ENCODE data around the gene ENKD1. TPM values are rescaled to one million over a fixed set of nuclear protein-coding genes. Genes with fewer than 3 reads are reported as not detected.

Gene ENKD1
- total and polyA plus RNA-seq, 2 of the 13 experiments (the other 11 are each of a cell fraction or from before 2014, with no cell fraction given) = 10.8 to 20.8 TPM

- TF ChIP-seq, protein P1, sequence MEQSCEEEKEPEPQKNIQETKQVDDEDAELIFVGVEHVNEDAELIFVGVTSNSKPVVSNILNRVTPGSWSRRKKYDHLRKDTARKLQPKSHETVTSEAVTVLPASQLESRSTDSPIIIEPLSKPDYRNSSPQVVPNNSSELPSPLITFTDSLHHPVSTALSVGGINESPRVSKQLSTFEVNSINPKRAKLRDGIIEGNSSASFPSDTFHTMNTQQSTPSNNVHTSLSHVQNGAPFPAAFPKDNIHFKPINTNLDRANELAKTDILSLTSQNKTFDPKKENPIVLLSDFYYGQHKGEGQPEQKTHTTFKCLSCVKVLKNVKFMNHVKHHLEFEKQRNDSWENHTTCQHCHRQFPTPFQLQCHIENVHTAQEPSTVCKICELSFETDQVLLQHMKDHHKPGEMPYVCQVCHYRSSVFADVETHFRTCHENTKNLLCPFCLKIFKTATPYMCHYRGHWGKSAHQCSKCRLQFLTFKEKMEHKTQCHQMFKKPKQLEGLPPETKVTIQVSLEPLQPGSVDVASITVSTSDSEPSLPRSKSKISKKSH (CRISPR knock-in tag; IDR thresholded peaks at IDR 0.05; ENCODE audit: borderline replicate concordance) = peak; percentile 48; the same call in 1 of the 2 replicates
- no peak for TF ChIP-seq CREB1 (IDR thresholded peaks at IDR 0.05)
- no peak for TF ChIP-seq CREB1 (CRISPR knock-in tag; IDR thresholded peaks at IDR 0.05)
- no peak for TF ChIP-seq PTBP1 (IDR thresholded peaks at IDR 0.05; ENCODE audit: low read depth, low read length, poor library complexity, severe bottlenecking)
- no peak for TF ChIP-seq NR2C2 (CRISPR knock-in tag; IDR thresholded peaks at IDR 0.05; ENCODE audit: borderline replicate concordance)
- peak; percentile 73; the same call in 1 of the 2 replicates for TF ChIP-seq ARHGAP35 (CRISPR knock-in tag; IDR thresholded peaks at IDR 0.05; ENCODE audit: borderline replicate concordance)
- peak; percentile 65; the same call in 1 of the 2 replicates for TF ChIP-seq ZNF609 (CRISPR knock-in tag; IDR thresholded peaks at IDR 0.05; ENCODE audit: borderline replicate concordance)
- no peak; the same call in 1 of the 2 replicates for TF ChIP-seq ZNF740 (CRISPR knock-in tag; IDR thresholded peaks at IDR 0.05)
- TF ChIP-seq ZNF331 (CRISPR knock-in tag; IDR thresholded peaks at IDR 0.05) = no peak; the same call in 1 of the 2 replicates
- TF ChIP-seq, protein P2, sequence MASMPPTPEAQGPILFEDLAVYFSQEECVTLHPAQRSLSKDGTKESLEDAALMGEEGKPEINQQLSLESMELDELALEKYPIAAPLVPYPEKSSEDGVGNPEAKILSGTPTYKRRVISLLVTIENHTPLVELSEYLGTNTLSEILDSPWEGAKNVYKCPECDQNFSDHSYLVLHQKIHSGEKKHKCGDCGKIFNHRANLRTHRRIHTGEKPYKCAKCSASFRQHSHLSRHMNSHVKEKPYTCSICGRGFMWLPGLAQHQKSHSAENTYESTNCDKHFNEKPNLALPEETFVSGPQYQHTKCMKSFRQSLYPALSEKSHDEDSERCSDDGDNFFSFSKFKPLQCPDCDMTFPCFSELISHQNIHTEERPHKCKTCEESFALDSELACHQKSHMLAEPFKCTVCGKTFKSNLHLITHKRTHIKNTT (CRISPR knock-in tag; IDR thresholded peaks at IDR 0.05) = no peak
- peak; percentile 83 for TF ChIP-seq ARID4A (CRISPR knock-in tag; IDR thresholded peaks at IDR 0.05; ENCODE audit: borderline replicate concordance)
- no peak for TF ChIP-seq NFKBIZ (CRISPR knock-in tag; IDR thresholded peaks at IDR 0.05)
- TF ChIP-seq ZNF260 (CRISPR knock-in tag; IDR thresholded peaks at IDR 0.05; ENCODE audit: borderline replicate concordance, low read depth) = no peak
- no peak for TF ChIP-seq KDM1A (CRISPR knock-in tag; IDR thresholded peaks at IDR 0.05)
- TF ChIP-seq, protein P3, sequence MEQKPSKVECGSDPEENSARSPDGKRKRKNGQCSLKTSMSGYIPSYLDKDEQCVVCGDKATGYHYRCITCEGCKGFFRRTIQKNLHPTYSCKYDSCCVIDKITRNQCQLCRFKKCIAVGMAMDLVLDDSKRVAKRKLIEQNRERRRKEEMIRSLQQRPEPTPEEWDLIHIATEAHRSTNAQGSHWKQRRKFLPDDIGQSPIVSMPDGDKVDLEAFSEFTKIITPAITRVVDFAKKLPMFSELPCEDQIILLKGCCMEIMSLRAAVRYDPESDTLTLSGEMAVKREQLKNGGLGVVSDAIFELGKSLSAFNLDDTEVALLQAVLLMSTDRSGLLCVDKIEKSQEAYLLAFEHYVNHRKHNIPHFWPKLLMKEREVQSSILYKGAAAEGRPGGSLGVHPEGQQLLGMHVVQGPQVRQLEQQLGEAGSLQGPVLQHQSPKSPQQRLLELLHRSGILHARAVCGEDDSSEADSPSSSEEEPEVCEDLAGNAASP (CRISPR knock-in tag; IDR thresholded peaks at IDR 0.05; ENCODE audit: borderline replicate concordance) = 0 out of 2 replicates have a peak, but pooled peaks have one; percentile 16
Measured at GRCh38 chr16:67666032-67666551, 458 bp downstream of the ENKD1 start (continued).

Data from HepG2 (cell line).